Esophagus squamous epithelium (tissue), 5 donors: ENCODE measurements around the gene TLCD3A. TPM values are rescaled to one million over a fixed set of nuclear protein-coding genes. Genes with fewer than 3 reads are reported as not detected.
A peak's percentile ranks its signal among the peaks of the same experiment; 100 is the strongest.

Experiments used
- DNase-seq: peaks from one replicate; lab custom pipeline; 2025; lab: John Stamatoyannopoulos, UW
- H3K27ac ChIP-seq, 4 donors: fragments of 200-600 bp; sonication (generic); one replicate each; pipeline ENCODE4 v1.5.1; 2016 to 2019; ENCODE audit warnings: mild to moderate bottlenecking in 1 of 4
- H3K27me3 ChIP-seq, 4 donors: fragments of 200-600 bp; sonication (generic); 1 replicate in 3 of 4; 2 replicates in 1 of 4; pipeline versions ENCODE4 v1.5.1 to v1.6.0; 2017 to 2021; ENCODE audit warnings: antibody characterized with exemption in 1 of 4
- H3K36me3 ChIP-seq, 3 donors: fragments of 200-600 bp; sonication (generic); one replicate each; pipeline ENCODE4 v1.5.1; 2016 to 2019
- H3K4me1 ChIP-seq, 3 donors: fragments of 200-600 bp; sonication (generic); one replicate each; pipeline ENCODE4 v1.5.1; 2017 to 2019
- H3K4me3 ChIP-seq, 4 donors: fragments of 200-600 bp; sonication (generic); 1 replicate in 3 of 4; 2 replicates in 1 of 4; pipeline ENCODE4 v1.5.1; 2016 to 2019; ENCODE audit warnings: mild to moderate bottlenecking in 2 of 4, moderate library complexity in 1 of 4
- H3K9me3 ChIP-seq, 3 donors: fragments of 200-600 bp; sonication (generic); one replicate each; pipeline ENCODE4 v1.5.1; 2016 to 2019
- CTCF ChIP-seq, 6 experiments: fragments of 450-650 bp in 4 of 6; fragments of 200-600 bp in 2 of 6; sonication (generic) in 2 of 6; IDR thresholded peaks; one replicate each; pipeline ENCODE4 v1.5.1; 2016 to 2019; ENCODE audit warnings: antibody characterized with exemption in 6 of 6, mild to moderate bottlenecking in 4 of 6, moderate library complexity in 4 of 6
- POLR2A ChIP-seq, 4 donors: fragments of 450-650 bp; IDR thresholded peaks; one replicate each; pipeline ENCODE4 v1.6.1; 2017; ENCODE audit warnings: antibody characterized with exemption in 4 of 4, mild to moderate bottlenecking in 4 of 4, moderate library complexity in 3 of 4
- WGBS, 2 donors: methylation state at CpG; one replicate each; pipeline ENCODE4 v1.1.5; 2018; 5-methylcytosine and 5-hydroxymethylcytosine counted together
- intact Hi-C: fragments of 100-400 bp; cut with DNase I; formaldehyde crosslinking; loops from one replicate; pipeline ENCODE4 v1.15.0; 2022
- total RNA-seq, 4 donors: library from RNA; depleted of rRNA; stranded (reverse); fragments of >200 nt; gene quantifications; one replicate each; pipeline ENCODE4 v1.1.0, GENCODE V29; 2016
- donor health status: DM: yes; HTN: yes; CAD: no.

Gene TLCD3A
- total RNA-seq, 4 donors from 2014 or later: 12.7 to 31.9 (median 20.9) TPM

- peak overlapping the region in 3 of 4 donors; percentile 50 to 95 (median 63) for H3K27ac ChIP-seq
- WGBS, 2 donors: 47 to 57% methylated on average over 6 to 8 of the region's 9 CpGs
- no peaks in the 10 kb centered on the region for H3K27me3 ChIP-seq
- TF ChIP-seq POLR2A (IDR thresholded peaks at IDR 0.05) (no peak), CTCF (IDR thresholded peaks at IDR 0.05) (no peak)
- H3K4me1 ChIP-seq: peaks cover 14 to 80% (median 14%) of the 10 kb centered on the region in 3 donors
- H3K36me3 ChIP-seq: peaks cover 0 to 49% (median 12%) of the 10 kb centered on the region in 3 donors
- no peaks in the 10 kb centered on the region for H3K9me3 ChIP-seq
- intact Hi-C loops: loop anchor here (10.0 kb wide), 1 partner anchor 83 kb away; no protein-coding TSS in a partner anchor
- no peak for DNase-seq
- H3K4me3 ChIP-seq: no peak overlapping the region
Measured at GRCh38 chr17:792277-792676, 59.9 kb downstream of the TLCD3A start.

Other genes with a start within 250 kb of the TLCD3A start
- 10 to 100 TPM; 20.9 to 28.8 (median 27.6) TPM for gene VPS53, start 17.8 kb upstream of the TLCD3A start, total RNA-seq
- gene GEMIN4, start 19.7 kb downstream of the TLCD3A start, total RNA-seq: 10 to 100 TPM; 16.6 to 33.0 (median 20.1) TPM
- 10 to 100 TPM; 37.4 to 89.2 (median 46.0) TPM for gene GLOD4, start 49.7 kb downstream of the TLCD3A start, total RNA-seq
- gene MRM3, start 49.8 kb downstream of the TLCD3A start, total RNA-seq: 10 to 100 TPM; 15.7 to 25.7 (median 18.7) TPM
- 10 to 100 TPM; 19.5 to 34.9 (median 28.7) TPM for gene NXN, start 247.2 kb downstream of the TLCD3A start, total RNA-seq